Stimulated activated CD8-positive, alpha-beta memory T cell treated with anti-CD3 and anti-CD28 coated beads, Interleukin-4, amount 100 ng/mL, for 1 hour (primary cell): ENCODE measurements around the gene SPPL3.
"Not testable (repeated sequence)": the region's sequence is repeated elsewhere in the genome, so short reads cannot be mapped to it uniquely, and the experiment has no call there.

Source experiments
- DNase-seq, 2 donors: peaks; one replicate each; pipeline ENCODE4 v3.0.0-alpha.2; 2020; ENCODE audit warnings: low read depth in 2 of 2, low spot score in 1 of 2

SPPL3 gene

GRCh38 chr12:120845696-120846095 lies 58.5 kb downstream of the SPPL3 start:
- no peak for DNase-seq

DNA sequence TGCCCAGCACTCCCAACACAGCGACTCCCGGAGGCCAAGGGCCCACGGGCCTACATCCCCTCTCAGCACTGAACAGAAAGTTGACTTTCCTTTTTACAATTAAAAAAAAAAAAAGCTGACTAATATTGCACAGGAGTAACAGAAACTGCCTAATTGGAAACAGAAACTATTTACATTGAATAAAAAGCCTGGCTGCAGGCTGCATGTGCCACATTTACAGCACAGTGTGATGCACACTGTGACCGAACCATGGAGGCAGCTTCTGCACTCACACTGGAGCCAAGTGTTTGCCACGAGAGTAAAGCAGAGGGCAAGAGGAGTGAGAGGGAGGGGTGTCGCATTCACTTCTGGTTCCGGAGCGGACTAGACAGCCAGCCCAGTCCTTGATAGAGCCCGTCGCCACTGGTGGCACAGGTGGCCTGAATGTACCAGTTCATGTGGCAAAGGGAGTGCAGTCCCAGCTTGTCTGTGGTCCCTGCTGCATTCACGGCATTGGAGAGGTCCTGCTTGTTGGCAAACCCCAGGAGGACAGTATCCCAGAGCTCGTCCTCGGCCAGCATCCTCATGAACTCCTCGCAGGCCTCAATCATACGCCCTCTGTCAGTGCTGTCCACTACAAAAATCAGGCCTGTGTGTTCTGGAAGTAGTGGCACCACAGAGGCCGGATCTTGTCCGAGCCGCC lies 59.2 kb downstream of the SPPL3 start:
- DNase-seq = no peak

GRCh38 chr12:120844297-120844696 lies 59.9 kb downstream of the SPPL3 start:
- no peak for DNase-seq

DNA sequence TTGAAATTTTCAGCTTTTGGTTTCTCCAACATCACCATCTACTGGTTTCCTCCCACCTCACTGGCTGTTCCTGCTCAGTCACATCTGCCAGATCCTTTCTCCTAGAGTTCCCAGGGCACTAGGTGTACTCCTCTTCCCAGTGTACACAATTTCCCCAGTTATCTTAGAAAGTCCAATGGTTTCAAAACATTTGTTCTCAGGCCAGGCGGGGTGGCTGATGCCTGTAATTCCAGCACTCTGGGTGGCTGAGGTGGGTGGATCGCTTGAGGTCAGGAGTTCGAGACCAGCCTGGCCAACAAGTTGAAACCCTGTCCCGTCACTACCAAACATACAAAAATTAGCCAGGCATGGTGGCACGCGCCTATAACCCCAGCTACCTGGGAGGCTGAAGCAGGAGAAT lies 60.7 kb downstream of the SPPL3 start:
- DNase-seq = no peak

- no peak for DNase-seq
Measured at GRCh38 chr12:120842595-120842994, 61.6 kb downstream of the SPPL3 start.

DNA sequence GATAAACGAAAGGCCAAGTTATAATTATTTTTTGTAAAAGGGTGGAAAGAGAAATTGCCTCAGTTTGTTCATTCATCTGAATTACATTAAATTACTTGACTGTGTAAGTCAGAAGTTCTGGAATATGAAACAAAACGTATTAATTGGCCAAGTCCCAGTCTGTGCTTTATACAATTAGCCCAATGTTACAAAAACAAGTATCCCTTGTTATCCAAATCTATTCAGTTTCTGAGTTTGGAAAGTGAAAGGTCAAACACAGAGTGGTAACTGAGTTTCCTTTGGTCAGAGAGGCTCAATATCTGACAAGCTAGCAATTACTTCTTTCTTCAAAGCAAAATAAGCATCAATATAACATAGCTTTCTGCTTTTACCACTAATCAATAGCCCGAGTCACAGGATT lies 62.6 kb downstream of the SPPL3 start:
- no peak for DNase-seq

DNA sequence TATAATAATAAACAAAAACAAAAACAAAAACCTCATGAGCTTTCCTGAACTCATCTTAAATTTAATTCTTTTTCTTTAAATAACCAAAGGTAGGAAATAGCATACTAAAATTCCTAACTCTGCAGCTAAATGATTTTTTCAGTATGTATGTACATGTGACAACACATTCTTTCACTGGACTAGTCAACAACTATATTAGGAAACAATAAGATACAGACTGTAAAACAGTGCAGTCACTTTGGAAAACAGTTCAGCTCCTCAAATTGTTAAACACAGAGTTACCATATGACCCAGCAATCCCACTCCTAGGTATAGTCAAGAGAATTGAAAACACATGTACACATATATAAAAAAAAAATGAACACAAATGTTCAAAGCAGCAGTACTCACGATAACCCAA lies 64.7 kb downstream of the SPPL3 start:
- DNase-seq = no peak

DNA sequence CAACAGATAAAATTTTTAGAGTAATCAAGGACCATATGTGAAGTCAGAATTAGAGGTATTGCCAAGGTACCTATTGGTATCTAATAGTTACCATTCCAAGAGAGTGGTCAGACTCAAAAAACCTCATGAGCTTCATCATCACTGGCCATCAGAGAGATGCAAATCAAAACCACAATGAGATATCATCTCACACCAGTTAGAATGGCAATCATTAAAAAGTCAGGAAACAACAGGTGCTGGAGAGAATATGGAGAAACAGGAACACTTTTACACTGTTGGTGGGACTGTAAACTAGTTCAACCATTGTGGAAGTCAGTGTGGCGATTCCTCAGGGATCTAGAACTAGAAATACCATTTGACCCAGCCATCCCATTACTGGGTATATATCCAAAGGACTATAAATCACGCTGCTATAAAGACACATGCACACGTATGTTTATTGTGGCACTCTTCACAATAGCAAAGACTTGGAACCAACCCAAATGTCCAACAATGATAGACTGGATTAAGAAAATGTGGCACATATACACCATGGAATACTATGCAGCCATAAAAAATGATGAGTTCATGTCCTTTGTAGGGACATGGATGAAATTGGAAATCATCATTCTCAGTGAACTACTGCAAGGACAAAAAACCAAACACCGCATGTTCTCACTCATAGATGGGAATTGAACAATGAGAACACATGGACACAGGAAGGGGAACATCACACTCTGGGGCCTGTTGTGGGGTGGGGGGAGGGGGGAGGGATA lies 65.4 kb downstream of the SPPL3 start:
- not testable (repeated sequence) for DNase-seq

DNA sequence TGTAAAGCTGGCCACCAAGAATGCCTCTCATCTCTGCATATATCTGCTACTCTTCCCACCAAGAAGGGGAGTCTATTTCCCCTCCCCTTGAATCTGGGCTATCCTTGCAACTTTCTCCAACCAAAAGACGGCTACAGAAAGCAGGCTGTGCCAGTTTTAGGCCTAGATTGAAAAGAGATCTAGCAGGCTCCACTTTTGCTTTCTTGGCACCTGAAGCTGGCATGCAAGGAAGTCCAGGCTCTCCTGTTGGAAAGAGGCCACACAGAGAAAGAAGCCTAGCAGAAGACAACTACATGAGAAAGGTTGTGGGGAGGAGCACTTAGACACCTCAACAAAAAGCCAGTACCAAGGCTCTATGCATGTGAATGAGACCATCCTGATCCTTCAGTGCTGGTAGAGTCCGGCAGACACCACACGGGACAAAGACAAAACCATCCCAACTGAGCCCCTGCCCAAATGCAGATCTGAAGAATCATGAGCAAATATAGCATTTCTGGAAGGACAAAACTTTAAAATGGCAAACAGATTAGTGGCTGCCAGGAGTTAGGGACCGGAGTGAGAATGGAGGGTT lies 68.0 kb downstream of the SPPL3 start:
- DNase-seq = no peak

GRCh38 chr12:120835657-120836056 lies 68.5 kb downstream of the SPPL3 start:
- no peak for DNase-seq

GRCh38 chr12:120835304-120835612 lies 68.9 kb downstream of the SPPL3 start:
- DNase-seq = no peak

- DNase-seq = no peak
Measured at GRCh38 chr12:120834489-120835303, 69.5 kb downstream of the SPPL3 start.

GRCh38 chr12:120833849-120834248 lies 70.3 kb downstream of the SPPL3 start:
- DNase-seq = no peak

- no peak for DNase-seq
Measured at GRCh38 chr12:120832737-120833136, 71.4 kb downstream of the SPPL3 start.

GRCh38 chr12:120831648-120832267 lies 72.4 kb downstream of the SPPL3 start:
- DNase-seq = no peak

DNA sequence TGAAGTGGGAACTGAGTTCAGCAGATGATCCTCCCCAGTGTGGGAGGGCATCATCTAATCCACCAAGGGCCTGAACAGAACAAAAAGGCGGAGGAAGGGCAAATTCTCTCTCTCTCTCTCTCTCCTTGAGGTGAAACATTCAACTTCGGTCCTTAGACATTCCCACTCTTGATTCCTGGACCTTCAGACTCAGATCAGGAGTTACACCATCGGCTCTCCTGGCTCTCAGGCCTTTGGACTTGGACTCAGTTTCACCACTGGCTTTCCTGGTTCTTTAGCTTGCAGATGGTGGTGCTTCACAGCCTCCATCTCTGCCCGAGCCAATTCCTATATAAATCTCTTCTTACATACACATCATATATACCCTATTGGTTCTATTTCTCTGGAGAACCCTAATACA lies 73.2 kb downstream of the SPPL3 start:
- DNase-seq = no peak

DNA sequence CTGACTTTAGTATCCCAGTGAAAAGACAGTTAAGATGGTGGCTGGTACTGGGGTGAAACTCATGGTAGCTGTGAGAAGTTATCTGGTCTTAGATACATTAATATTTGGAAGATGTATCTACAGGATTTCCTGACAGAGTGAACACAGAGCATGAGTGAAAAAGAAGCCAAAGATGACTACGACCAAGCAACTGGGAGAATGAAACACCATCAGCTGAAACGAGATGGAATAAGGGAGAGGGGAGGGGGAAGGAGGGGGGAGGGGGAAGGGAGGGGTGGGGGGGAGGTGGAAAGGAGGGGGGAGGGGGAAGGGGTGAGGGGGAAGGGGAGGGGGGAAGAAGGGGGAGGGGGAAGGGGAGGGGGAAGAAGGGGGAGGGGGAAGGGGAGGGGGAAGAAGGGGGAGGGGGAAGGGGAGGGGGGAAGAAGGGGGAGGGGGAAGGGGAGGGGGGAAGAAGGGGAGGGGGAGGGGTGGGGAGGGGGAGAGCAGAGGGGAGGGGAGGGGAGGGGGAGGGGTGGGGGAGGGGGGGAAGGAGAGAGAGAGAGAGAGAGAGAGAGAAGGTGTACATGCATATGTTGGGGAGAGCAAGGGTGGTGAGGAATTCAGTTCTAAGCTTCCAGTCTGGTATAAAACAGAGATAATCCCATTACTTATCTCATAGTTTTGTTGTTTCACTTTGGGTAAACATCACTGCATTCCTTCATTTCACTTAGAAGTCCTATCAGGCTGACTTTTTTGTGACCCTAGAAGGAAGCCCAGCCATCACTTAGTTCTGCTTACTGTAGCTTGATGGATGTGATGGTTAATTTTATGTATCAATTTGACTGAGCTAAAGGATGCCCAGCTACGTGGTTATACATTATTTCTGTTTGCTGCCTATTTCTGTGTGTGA lies 73.9 kb downstream of the SPPL3 start:
- no peak for DNase-seq

GRCh38 chr12:120826335-120826734 lies 77.8 kb downstream of the SPPL3 start:
- DNase-seq = no peak

- DNase-seq = no peak
Measured at GRCh38 chr12:120825337-120825736, 78.8 kb downstream of the SPPL3 start.

DNA sequence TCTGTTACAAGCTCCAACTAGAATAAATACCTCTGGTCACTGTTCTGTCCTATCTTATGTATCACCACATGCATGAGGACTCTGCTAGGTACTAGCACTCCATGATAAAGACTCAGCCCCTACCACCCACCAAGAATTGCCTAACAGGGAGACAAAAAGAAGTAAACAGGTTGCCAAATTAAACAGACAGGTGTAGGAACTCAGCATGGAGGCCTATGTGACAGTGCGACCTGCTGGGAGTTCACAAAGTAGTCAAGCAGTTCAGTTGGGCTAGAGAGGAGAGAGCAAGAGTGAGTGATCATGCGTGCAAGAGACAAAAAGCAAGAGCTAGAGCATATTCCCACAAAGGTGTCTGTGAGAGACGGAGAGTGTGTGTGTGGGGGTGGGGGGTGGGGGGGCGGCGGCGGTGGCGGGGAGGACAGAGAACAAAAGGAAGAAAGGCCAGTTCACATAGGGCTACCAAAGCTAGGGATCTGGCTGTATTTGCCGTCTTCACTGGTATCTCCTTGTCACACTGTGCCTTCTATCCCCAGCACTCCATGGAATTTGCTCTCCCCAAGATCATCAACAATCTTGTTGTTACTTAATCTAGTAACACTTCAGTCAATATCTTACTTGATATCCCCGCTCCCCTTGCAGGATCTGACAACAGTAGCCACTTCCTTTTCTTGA lies 81.2 kb downstream of the SPPL3 start:
- DNase-seq = no peak
